Neural cell (in vitro differentiated cells): ENCODE measurements around the gene MRPL38.

Experiments used
- CTCF ChIP-seq: fragments of 450-650 bp; IDR thresholded peaks from 2 replicates; pipeline ENCODE4 v1.5.1; 2014; ENCODE audit warnings: antibody characterized with exemption, mild to moderate bottlenecking, moderate library complexity; ENCODE audit not compliant: poor library complexity, severe bottlenecking
- EP300 ChIP-seq: fragments of 450-650 bp; conservative IDR thresholded peaks from 2 replicates; pipeline ENCODE4 v1.6.1; 2014; ENCODE audit warnings: antibody characterized with exemption, mild to moderate bottlenecking, moderate library complexity; ENCODE audit not compliant: poor library complexity, severe bottlenecking
- EZH2 ChIP-seq: fragments of 200-600, 300-800 bp; shearing (Covaris generic), sonication (generic); IDR thresholded peaks from 2 replicates; pipeline ENCODE4 v1.6.1; 2014; ENCODE audit warnings: antibody characterized with exemption, low read length, borderline replicate concordance, mild to moderate bottlenecking; ENCODE audit not compliant: insufficient read depth, poor library complexity, severe bottlenecking
- POLR2AphosphoS5 ChIP-seq: IDR thresholded peaks from 2 replicates; pipeline ENCODE4 v1.6.1; 2012
- RAD21 ChIP-seq: fragments of 450-650 bp; conservative IDR thresholded peaks from 2 replicates; pipeline ENCODE4 v1.6.1; 2014; ENCODE audit warnings: antibody characterized with exemption, mild to moderate bottlenecking, moderate library complexity
- REST ChIP-seq: IDR thresholded peaks from 2 replicates; pipeline ENCODE4 v1.6.1; 2012; ENCODE audit warnings: borderline replicate concordance

GRCh38 chr17:75864448-75864871, 40.2 kb downstream of the MRPL38 start:
- TF ChIP-seq CTCF (no peak), POLR2AphosphoS5 (no peak), EZH2 (no peak), REST (no peak), EP300 (no peak), RAD21 (no peak)
